ENCODE measurements around the gene APOBEC3C.
"Not testable (repeated sequence)": the region's sequence is repeated elsewhere in the genome, so short reads cannot be mapped to it uniquely, and the experiment has no call there.

Gene APOBEC3C

GRCh38 chr22:38987171-38987895 is 26.7 kb upstream of the APOBEC3C start:
- H3K36me3 ChIP-seq: no peaks in the 10 kb centered on the region
- H3K27ac ChIP-seq: no peak overlapping the region
- no peak for TF ChIP-seq CTCF (IDR thresholded peaks at IDR 0.05; ENCODE audit: low read depth, low read length)
- no peak for DNase-seq
- H3K27me3 ChIP-seq (ENCODE audit: insufficient read depth, low read depth, severe bottlenecking): no peaks in the 10 kb centered on the region
- H3K4me3 ChIP-seq (ENCODE audit: low read depth, low read length): no peak overlapping the region
- H3K9me3 ChIP-seq (ENCODE audit: severe bottlenecking): no peaks in the 10 kb centered on the region

DNA sequence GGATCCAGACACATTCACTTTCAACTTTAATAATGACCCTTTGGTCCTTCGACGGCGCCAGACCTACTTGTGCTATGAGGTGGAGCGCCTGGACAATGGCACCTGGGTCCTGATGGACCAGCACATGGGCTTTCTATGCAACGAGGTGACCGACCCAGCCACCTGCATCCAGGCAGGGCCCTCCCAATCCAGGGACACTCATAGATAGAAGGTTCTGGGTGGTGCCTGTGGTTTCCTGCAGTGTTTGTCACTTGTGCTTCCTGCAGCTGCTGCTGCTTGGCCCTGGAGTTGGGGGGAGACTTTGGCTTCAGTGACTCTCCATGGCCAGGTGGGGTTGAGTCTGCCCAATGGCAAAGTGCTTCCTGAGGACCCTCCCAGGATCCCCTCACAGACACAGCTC is 24.6 kb upstream of the APOBEC3C start:
- H3K36me3 ChIP-seq: no peaks in the 10 kb centered on the region
- no peaks in the 10 kb centered on the region for H3K27me3 ChIP-seq (ENCODE audit: insufficient read depth, low read depth, severe bottlenecking)
- TF ChIP-seq CTCF (IDR thresholded peaks at IDR 0.05; ENCODE audit: low read depth, low read length): no peak
- H3K4me3 ChIP-seq (ENCODE audit: low read depth, low read length): no peak overlapping the region
- H3K9me3 ChIP-seq (ENCODE audit: severe bottlenecking): no peaks in the 10 kb centered on the region
- no peak overlapping the region for H3K27ac ChIP-seq
- no peak for DNase-seq

GRCh38 chr22:38992871-38993371 is 21.1 kb upstream of the APOBEC3C start:
- H3K27ac ChIP-seq; H3K27me3 ChIP-seq (ENCODE audit: insufficient read depth, low read depth, severe bottlenecking); H3K36me3 ChIP-seq; H3K4me3 ChIP-seq (ENCODE audit: low read depth, low read length); H3K9me3 ChIP-seq (ENCODE audit: severe bottlenecking): not testable (repeated sequence)
- DNase-seq: peak; percentile 81

DNA sequence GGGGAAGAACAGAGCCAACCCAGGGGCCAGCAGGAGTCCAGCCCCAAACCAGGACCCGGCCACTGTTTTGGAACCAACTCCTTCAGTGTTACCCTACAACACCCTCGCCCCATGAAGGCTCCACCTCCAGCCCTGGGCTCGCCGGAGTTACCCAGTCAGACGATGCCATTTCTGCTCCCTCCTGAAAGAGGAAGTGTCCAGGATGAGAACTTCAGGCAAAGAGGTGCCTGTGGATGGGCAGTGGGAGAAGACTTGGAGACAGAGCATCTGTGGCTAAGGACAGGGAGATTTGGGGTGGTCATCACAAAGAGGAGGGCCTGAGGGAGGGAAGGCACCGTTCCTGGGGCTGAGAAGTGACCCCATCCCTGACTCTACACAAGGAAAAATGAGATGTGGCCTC is 18.0 kb upstream of the APOBEC3C start:
- Histone ChIP-seq H3K4me3 (ENCODE audit: low read depth, low read length) (no peak overlapping the region), H3K27me3 (ENCODE audit: insufficient read depth, low read depth, severe bottlenecking) (no peaks in the 10 kb centered on the region), H3K9me3 (ENCODE audit: severe bottlenecking) (peaks cover 3% of the 10 kb centered on the region), H3K27ac (no peak overlapping the region), H3K36me3 (no peaks in the 10 kb centered on the region)
- no peak for TF ChIP-seq CTCF (IDR thresholded peaks at IDR 0.05; ENCODE audit: low read depth, low read length)
- no peak for DNase-seq

- Histone ChIP-seq H3K9me3 (ENCODE audit: severe bottlenecking) (peaks cover 3% of the 10 kb centered on the region), H3K27me3 (ENCODE audit: insufficient read depth, low read depth, severe bottlenecking) (no peaks in the 10 kb centered on the region), H3K36me3 (no peaks in the 10 kb centered on the region), H3K4me3 (ENCODE audit: low read depth, low read length) (no peak overlapping the region), H3K27ac (no peak overlapping the region)
- no peak for DNase-seq
- no peak for TF ChIP-seq CTCF (IDR thresholded peaks at IDR 0.05; ENCODE audit: low read depth, low read length)
Observed at GRCh38 chr22:38997518-38997917, 16.5 kb upstream of the APOBEC3C start.

GRCh38 chr22:39003165-39003638 is 10.9 kb upstream of the APOBEC3C start:
- peak; percentile 63 for DNase-seq
- H3K36me3 ChIP-seq: no peaks in the 10 kb centered on the region
- H3K27me3 ChIP-seq (ENCODE audit: insufficient read depth, low read depth, severe bottlenecking): no peaks in the 10 kb centered on the region
- no peaks in the 10 kb centered on the region for H3K9me3 ChIP-seq (ENCODE audit: severe bottlenecking)
- peak; percentile 49 for TF ChIP-seq CTCF (IDR thresholded peaks at IDR 0.05; ENCODE audit: low read depth, low read length)
- H3K27ac ChIP-seq: no peak overlapping the region
- H3K4me3 ChIP-seq (ENCODE audit: low read depth, low read length): no peak overlapping the region

Data from WERI-Rb-1 (cell line).